Thoracic aorta (tissue), 2 donors: ENCODE results near the gene ADARB2. TPM values are rescaled to one million over a fixed set of nuclear protein-coding genes. Genes with fewer than 3 reads are reported as not detected.

Experiments
- ATAC-seq: fragments of 150-250 bp; one replicate; pipeline ENCODE4 v1.8.0; 2017; ENCODE audit warnings: low read depth; ENCODE audit not compliant: insufficient number of reproducible peaks, low FRiP score
- DNase-seq: peaks from one replicate; pipeline ENCODE4 v3.0.0-alpha.2; 2020; ENCODE audit warnings: low spot score
- H3K27ac ChIP-seq, 2 donors: fragments of 200-600 bp; sonication (generic); 1 replicate in 1 of 2; 2 replicates in 1 of 2; pipeline ENCODE4 v1.5.1; 2016; ENCODE audit warnings: mild to moderate bottlenecking in 2 of 2, moderate library complexity in 2 of 2
- H3K27me3 ChIP-seq: fragments of 200-600 bp; sonication (generic); replicated peaks from 2 replicates; pipeline ENCODE4 v1.6.0; 2016; ENCODE audit warnings: mild to moderate bottlenecking; ENCODE audit not compliant: insufficient read depth
- H3K36me3 ChIP-seq: fragments of 200-600 bp; sonication (generic); one replicate; pipeline ENCODE4 v1.5.1; 2016
- H3K4me1 ChIP-seq, 2 donors: fragments of 200-600 bp; sonication (generic); 1 replicate in 1 of 2; 2 replicates in 1 of 2; pipeline versions ENCODE4 v1.5.1 to v1.6.0; 2016; ENCODE audit warnings: low read depth in 2 of 2, mild to moderate bottlenecking in 1 of 2; ENCODE audit not compliant: control insufficient read depth in 1 of 2
- H3K4me3 ChIP-seq: fragments of 200-600 bp; sonication (generic); 2 replicates; pipeline ENCODE4 v1.5.1; 2016; ENCODE audit warnings: mild to moderate bottlenecking
- H3K9me3 ChIP-seq: fragments of 200-600 bp; sonication (generic); 2 replicates; pipeline ENCODE4 v1.5.1; 2016
- total RNA-seq, 2 donors: library from RNA; depleted of rRNA; stranded (reverse); fragments of >200 nt; gene quantifications; one replicate each; pipeline versions ENCODE4 v1.1.0 to v1.2.3, GENCODE V29; 2016
- TF ChIP-seq, protein P1 (sequence below): fragments of 200-600 bp; sonication (generic); IDR thresholded peaks from one replicate; pipeline ENCODE4 v1.5.1; 2019; ENCODE audit warnings: antibody characterized with exemption

Gene ADARB2
- total RNA-seq, 2 donors from 2014 or later, result 0.71 to 3.1 TPM

- ATAC-seq (no peak), DNase-seq (no peak)
- TF ChIP-seq, protein P1, sequence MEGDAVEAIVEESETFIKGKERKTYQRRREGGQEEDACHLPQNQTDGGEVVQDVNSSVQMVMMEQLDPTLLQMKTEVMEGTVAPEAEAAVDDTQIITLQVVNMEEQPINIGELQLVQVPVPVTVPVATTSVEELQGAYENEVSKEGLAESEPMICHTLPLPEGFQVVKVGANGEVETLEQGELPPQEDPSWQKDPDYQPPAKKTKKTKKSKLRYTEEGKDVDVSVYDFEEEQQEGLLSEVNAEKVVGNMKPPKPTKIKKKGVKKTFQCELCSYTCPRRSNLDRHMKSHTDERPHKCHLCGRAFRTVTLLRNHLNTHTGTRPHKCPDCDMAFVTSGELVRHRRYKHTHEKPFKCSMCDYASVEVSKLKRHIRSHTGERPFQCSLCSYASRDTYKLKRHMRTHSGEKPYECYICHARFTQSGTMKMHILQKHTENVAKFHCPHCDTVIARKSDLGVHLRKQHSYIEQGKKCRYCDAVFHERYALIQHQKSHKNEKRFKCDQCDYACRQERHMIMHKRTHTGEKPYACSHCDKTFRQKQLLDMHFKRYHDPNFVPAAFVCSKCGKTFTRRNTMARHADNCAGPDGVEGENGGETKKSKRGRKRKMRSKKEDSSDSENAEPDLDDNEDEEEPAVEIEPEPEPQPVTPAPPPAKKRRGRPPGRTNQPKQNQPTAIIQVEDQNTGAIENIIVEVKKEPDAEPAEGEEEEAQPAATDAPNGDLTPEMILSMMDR, result no peak
Measured at GRCh38 chr10:1661859-1662437, 75.4 kb downstream of the ADARB2 start.

DNA sequence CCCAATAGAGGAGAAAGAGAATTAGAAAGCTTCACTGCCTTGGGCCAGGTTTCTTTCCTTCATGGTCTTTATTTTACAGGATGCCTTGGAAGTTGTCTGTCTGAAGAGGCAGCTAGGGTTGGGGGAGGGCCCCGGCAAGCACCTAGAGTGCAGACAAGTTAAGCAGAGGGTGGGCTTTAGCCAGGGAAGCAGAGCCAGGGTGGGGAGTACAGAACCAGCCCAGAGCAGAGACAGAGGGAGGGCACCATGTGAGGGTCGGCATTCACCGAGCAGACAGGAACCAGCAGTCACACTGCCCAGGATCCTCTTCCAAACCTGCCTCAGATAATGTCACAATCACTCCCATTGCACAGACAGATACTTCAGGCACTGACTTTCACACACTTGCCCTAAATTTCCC, 75.9 kb downstream of the ADARB2 start:
- Histone ChIP-seq H3K4me1 (no peaks in the 10 kb centered on the region), H3K9me3 (no peaks in the 10 kb centered on the region), H3K36me3 (no peaks in the 10 kb centered on the region), H3K4me3 (no peak overlapping the region), H3K27ac (no peak overlapping the region), H3K27me3 (no peaks in the 10 kb centered on the region)
- ATAC-seq (no peak), DNase-seq (no peak)
- TF ChIP-seq, protein P1, result no peak

More at GRCh38 chr10:1661859-1662437, 75.4 kb downstream of the ADARB2 start:
- H3K36me3 ChIP-seq, result no peaks in the 10 kb centered on the region
- H3K4me3 ChIP-seq, result no peak overlapping the region
- no peak overlapping the region for H3K27ac ChIP-seq
- no peaks in the 10 kb centered on the region for H3K4me1 ChIP-seq
- H3K9me3 ChIP-seq, result no peaks in the 10 kb centered on the region
- no peaks in the 10 kb centered on the region for H3K27me3 ChIP-seq

GRCh38 chr10:1660815-1661214, 76.5 kb downstream of the ADARB2 start:
- TF ChIP-seq, protein P1, result no peak
- H3K27ac ChIP-seq, result no peak overlapping the region
- H3K27me3 ChIP-seq, result no peaks in the 10 kb centered on the region
- ATAC-seq (no peak), DNase-seq (no peak)
- H3K4me1 ChIP-seq, result no peaks in the 10 kb centered on the region
- no peaks in the 10 kb centered on the region for H3K36me3 ChIP-seq
- H3K9me3 ChIP-seq, result no peaks in the 10 kb centered on the region
- no peak overlapping the region for H3K4me3 ChIP-seq

DNA sequence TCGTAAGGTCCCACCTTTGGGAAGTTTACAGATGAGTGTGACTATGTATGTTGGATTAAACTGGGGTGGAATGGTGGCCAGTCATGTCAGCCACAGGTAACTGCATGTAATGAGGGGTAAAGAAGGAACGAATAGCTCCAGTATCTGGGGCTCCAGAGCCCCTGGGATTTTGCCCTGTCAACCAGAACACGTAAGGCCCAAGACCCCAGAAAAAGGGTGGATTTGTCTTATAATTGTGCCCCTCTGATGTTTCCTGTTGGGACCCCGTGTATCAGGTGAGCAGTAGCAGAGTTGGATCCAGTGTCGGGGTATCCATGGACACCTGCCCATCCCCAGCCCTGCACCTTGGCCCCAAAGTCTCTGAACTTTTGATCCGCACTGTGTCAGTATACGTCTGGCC, 76.9 kb downstream of the ADARB2 start:
- no peaks in the 10 kb centered on the region for H3K9me3 ChIP-seq
- no peaks in the 10 kb centered on the region for H3K4me1 ChIP-seq
- TF ChIP-seq, protein P1, result no peak
- H3K27me3 ChIP-seq, result no peaks in the 10 kb centered on the region
- ATAC-seq, result no peak
- H3K4me3 ChIP-seq, result no peak overlapping the region
- H3K36me3 ChIP-seq, result no peaks in the 10 kb centered on the region
- H3K27ac ChIP-seq, result no peak overlapping the region
- DNase-seq, result no peak

DNA sequence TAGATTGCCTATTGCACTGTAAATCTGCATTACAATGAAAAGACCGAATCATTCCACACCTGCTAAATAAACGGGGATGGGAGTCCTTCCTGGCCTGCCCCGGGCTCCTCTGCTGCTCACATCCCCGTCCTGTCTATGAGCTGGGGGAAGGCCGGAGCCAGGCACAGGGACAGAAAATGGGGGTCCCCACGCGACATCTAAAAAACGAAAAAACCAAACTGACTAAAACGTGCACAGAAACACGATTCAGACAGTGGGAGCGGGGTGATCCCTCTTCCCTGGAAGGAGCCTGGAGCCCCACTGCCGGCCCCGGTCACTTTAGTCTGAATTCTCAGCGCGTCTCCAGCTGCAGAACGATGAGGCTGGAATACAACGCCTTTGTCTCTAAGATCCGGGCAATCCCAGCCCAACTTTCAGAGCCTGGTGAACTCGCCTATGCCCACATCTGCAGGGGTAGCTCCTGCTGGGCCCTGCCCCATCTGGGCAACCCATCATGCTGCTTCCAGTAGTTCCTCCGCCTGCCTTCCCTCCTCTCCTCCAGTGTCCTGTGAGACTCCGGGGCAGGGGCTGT, 78.0 kb downstream of the ADARB2 start:
- Histone ChIP-seq H3K36me3 (no peaks in the 10 kb centered on the region), H3K4me1 (no peaks in the 10 kb centered on the region), H3K27ac (no peak overlapping the region), H3K4me3 (no peak overlapping the region), H3K9me3 (no peaks in the 10 kb centered on the region), H3K27me3 (no peaks in the 10 kb centered on the region)
- DNase-seq (no peak), ATAC-seq (no peak)
- TF ChIP-seq, protein P1, result no peak
